A673 (cell line): ENCODE results near the gene DUSP1. TPM values are rescaled to one million over a fixed set of nuclear protein-coding genes. Genes with fewer than 3 reads are reported as not detected.
"Not testable (repeated sequence)": the region's sequence is repeated elsewhere in the genome, so short reads cannot be mapped to it uniquely, and the experiment has no call there.

Experiments
- BruUV-seq: library from RNA; stranded (reverse); fragments of 400-500 nt; replicated peaks from 2 replicates; lab custom pipeline; 2021; lab: Mats Ljungman, UMichigan
- CTCF ChIA-PET: fragments of 300-600 bp; sonication (Branson Sonifier 250); formaldehyde crosslinking; loops from one replicate; lab custom pipeline; 2022; ENCODE audit warnings: antibody characterized with exemption; lab: Charles Lee
- POLR2A ChIA-PET: fragments of 300-600 bp; sonication (Branson Sonifier 250); formaldehyde crosslinking; loops from one replicate; lab custom pipeline; 2022; ENCODE audit warnings: antibody characterized with exemption; ENCODE audit not compliant: low non-redundant PET; lab: Charles Lee
- DNase-seq: peaks from one replicate; pipeline ENCODE4 v3.0.0-alpha.2; 2015; ENCODE audit warnings: low spot score
- H3K27ac ChIP-seq: fragments of 200-600 bp; sonication (generic); 2 replicates; pipeline ENCODE4 v1.5.1; 2016; ENCODE audit warnings: mixed run types, low read depth, mild to moderate bottlenecking, mixed read lengths, antibody characterized with exemption, low read length; ENCODE audit not compliant: poor library complexity, severe bottlenecking
- H3K27me3 ChIP-seq: fragments of 200-600 bp; sonication (generic); replicated peaks from 2 replicates; pipeline ENCODE4 v1.6.1; 2017; ENCODE audit warnings: mixed run types, low read depth, mild to moderate bottlenecking, mixed read lengths, antibody characterized with exemption, low read length; ENCODE audit not compliant: insufficient read depth, poor library complexity
- H3K36me3 ChIP-seq: fragments of 200-600 bp; sonication (generic); 2 replicates; pipeline ENCODE4 v1.6.1; 2016; ENCODE audit warnings: mixed run types, mild to moderate bottlenecking, mixed read lengths, antibody characterized with exemption, low read length; ENCODE audit not compliant: insufficient read depth, poor library complexity, severe bottlenecking
- H3K4me1 ChIP-seq: fragments of 200-600 bp; sonication (generic); 2 replicates; pipeline ENCODE4 v1.6.1; 2017; ENCODE audit warnings: mixed run types, mild to moderate bottlenecking, mixed read lengths, antibody characterized with exemption, low read length; ENCODE audit not compliant: insufficient read depth, poor library complexity, severe bottlenecking
- H3K4me3 ChIP-seq: fragments of 200-600 bp; sonication (generic); 2 replicates; pipeline ENCODE4 v1.5.1; 2016; ENCODE audit warnings: low read depth, mixed run types, mild to moderate bottlenecking, mixed read lengths, low read length; ENCODE audit not compliant: poor library complexity, severe bottlenecking
- H3K9me3 ChIP-seq: fragments of 200-600 bp; sonication (generic); 2 replicates; pipeline ENCODE4 v1.6.1; 2016; ENCODE audit warnings: mixed run types, low read depth, mild to moderate bottlenecking, mixed read lengths, antibody characterized with exemption, low read length; ENCODE audit not compliant: poor library complexity, severe bottlenecking
- CTCF ChIP-seq: fragments of 300-800, 200-600 bp; sonication (generic); conservative IDR thresholded peaks from 2 replicates; pipeline ENCODE4 v1.5.1; 2017; ENCODE audit warnings: low read depth, mild to moderate bottlenecking, antibody characterized with exemption, low read length, moderate library complexity, mixed read lengths
- EZH2 ChIP-seq: fragments of 200-600 bp; sonication (generic); IDR thresholded peaks from 2 replicates; pipeline ENCODE4 v1.6.1; 2017; ENCODE audit warnings: borderline replicate concordance, low read depth, mild to moderate bottlenecking, mixed read lengths, antibody characterized with exemption, low read length; ENCODE audit not compliant: poor library complexity, severe bottlenecking
- intact Hi-C: fragments of 100-400 bp; cut with micrococcal nuclease; formaldehyde crosslinking; loops from one replicate; pipeline ENCODE4 v1.10.0; 2022; ENCODE audit not compliant: unreplicated experiment
- total RNA-seq: library from RNA; stranded (reverse); gene quantifications from 2 replicates; pipeline ENCODE4 v1.2.3, GENCODE V29; 2021

The DUSP1 gene
- total RNA-seq, 1 experiment from 2014 or later = 13.1 TPM

GRCh38 chr5:172786736-172787462 lies 15.9 kb upstream of the DUSP1 start:
- no peaks in the 10 kb centered on the region for H3K9me3 ChIP-seq

DNA sequence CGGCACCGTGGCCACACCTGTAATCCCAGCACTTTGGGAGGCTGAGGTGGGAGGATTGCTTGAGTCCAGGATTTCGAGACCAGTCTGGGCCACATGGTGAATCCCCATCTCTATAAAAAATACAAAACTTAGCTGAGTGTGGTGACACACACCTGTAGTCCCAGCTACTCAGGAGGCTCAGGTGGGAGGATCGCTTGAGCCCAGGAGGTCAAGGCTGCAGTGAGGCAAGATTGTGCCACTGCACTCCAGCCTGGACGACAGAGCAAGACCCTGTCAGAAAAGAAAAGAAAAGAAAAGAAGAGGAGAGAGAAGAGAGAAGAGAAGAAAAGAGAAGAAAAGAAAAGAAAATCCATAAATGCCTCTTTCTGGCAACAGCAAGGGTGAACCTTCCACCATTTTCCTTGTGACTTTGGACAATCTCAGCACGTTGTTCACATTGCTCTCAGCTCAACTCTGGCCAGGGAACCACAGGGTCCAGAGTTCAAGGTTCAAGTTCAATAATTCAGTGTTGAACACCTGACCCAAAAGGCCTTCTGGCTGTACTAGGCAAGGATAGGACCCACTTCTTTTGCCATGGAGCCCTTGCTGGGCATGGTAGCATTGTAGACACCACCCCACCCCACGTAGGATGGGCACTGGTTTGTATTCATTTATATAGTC lies 14.6 kb upstream of the DUSP1 start:
- Histone ChIP-seq H3K9me3 (no peaks in the 10 kb centered on the region), H3K4me3 (no peak overlapping the region), H3K4me1 (no peaks in the 10 kb centered on the region), H3K27me3 (no peaks in the 10 kb centered on the region), H3K27ac (no peak overlapping the region), H3K36me3 (no peaks in the 10 kb centered on the region)
- ChIA-PET CTCF (no interaction called here), POLR2A (no interaction called here)
- TF ChIP-seq EZH2 (no peak), CTCF (no peak)
- no peak for DNase-seq
- intact Hi-C loops = no loop called here
- no TSS peak for BruUV-seq

More at GRCh38 chr5:172786736-172787462, 15.9 kb upstream of the DUSP1 start:
- CTCF ChIA-PET = no interaction called here
- POLR2A ChIA-PET = no interaction called here
- Histone ChIP-seq H3K36me3 (no peaks in the 10 kb centered on the region), H3K27ac (no peak overlapping the region), H3K4me1 (no peaks in the 10 kb centered on the region), H3K4me3 (no peak overlapping the region), H3K27me3 (no peaks in the 10 kb centered on the region)
- DNase-seq = no peak
- intact Hi-C loops = no loop called here
- BruUV-seq = no TSS peak
- no peak for TF ChIP-seq EZH2
- no peak for TF ChIP-seq CTCF

- H3K27ac ChIP-seq, DNase-seq, BruUV-seq, H3K36me3 ChIP-seq, H3K4me3 ChIP-seq, H3K27me3 ChIP-seq, CTCF ChIA-PET, intact Hi-C loops, H3K4me1 ChIP-seq, POLR2A ChIA-PET, H3K9me3 ChIP-seq: not testable (repeated sequence)
These were observed 13.2 kb upstream of the DUSP1 start for GRCh38 chr5:172784162-172784561.

DNA sequence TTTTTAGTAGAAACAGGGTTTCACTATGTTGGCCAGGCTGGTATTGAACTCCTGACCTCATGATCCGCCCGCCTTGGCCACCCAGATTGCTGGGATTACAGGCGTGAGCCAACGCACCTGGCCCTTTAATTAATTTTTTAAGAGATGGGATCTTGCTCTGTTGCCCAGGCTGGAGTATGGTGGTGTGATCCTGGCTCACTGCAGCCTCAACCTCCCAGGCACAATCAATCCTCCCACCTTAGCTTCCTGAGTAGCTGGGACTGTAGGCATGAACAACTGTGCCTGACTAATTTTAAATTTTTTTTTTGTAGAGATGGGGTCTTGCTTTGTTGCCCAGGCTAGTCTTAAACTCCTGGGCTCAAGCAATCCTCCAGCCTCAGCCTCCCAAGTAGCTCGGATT lies 12.3 kb upstream of the DUSP1 start:
- H3K4me1 ChIP-seq, H3K4me3 ChIP-seq, H3K27me3 ChIP-seq, POLR2A ChIA-PET, H3K27ac ChIP-seq, BruUV-seq, intact Hi-C loops, H3K36me3 ChIP-seq, DNase-seq, H3K9me3 ChIP-seq: not testable (repeated sequence)
- CTCF ChIA-PET = interaction anchor here (0.7 kb wide), 1 partner anchor 776 kb away, joined by 4 read pairs; no protein-coding TSS in a partner anchor
